GM21528 (cell line): ENCODE data around the gene GPR149.

ENCODE experiments used
- ATAC-seq: cut with Tn5 transposase; IDR thresholded peaks from one replicate; pipeline ENCODE4 v1.9.1; 2021; ENCODE audit warnings: mild to moderate bottlenecking, moderate library complexity; ENCODE audit not compliant: unreplicated experiment, low FRiP score

The GPR149 gene

GRCh38 chr3:154349223-154349622, 80.8 kb downstream of the GPR149 start:
- ATAC-seq: no peak

GRCh38 chr3:154345422-154346122, 84.4 kb downstream of the GPR149 start:
- no peak for ATAC-seq

- no peak for ATAC-seq
These were observed 91.4 kb downstream of the GPR149 start for GRCh38 chr3:154338570-154338969.

- no peak for ATAC-seq
These were observed 92.0 kb downstream of the GPR149 start for GRCh38 chr3:154338008-154338407.

- ATAC-seq: no peak
These were observed 95.0 kb downstream of the GPR149 start for GRCh38 chr3:154334973-154335420.

- no peak for ATAC-seq
These were observed 102.1 kb downstream of the GPR149 start for GRCh38 chr3:154327871-154328270.

- no peak for ATAC-seq
These were observed 105.1 kb downstream of the GPR149 start for GRCh38 chr3:154324919-154325318.

GRCh38 chr3:154323891-154324738, 105.9 kb downstream of the GPR149 start, which contains the start of gene DHX36:
Gene DHX36 (minus strand): TSS chr3:154324487. CDS start chr3:154324416, 71 bp downstream.
- ATAC-seq: peak; percentile 95

- ATAC-seq: no peak
These were observed 112.8 kb downstream of the GPR149 start for GRCh38 chr3:154316974-154317767.

- ATAC-seq: no peak
These were observed 115.8 kb downstream of the GPR149 start for GRCh38 chr3:154314152-154314551.

GRCh38 chr3:154310840-154311239, 119.2 kb downstream of the GPR149 start:
- no peak for ATAC-seq

GRCh38 chr3:154307363-154307762, 122.6 kb downstream of the GPR149 start:
- no peak for ATAC-seq

- no peak for ATAC-seq
These were observed 125.1 kb downstream of the GPR149 start for GRCh38 chr3:154304936-154305335.

- ATAC-seq: no peak
These were observed 125.7 kb downstream of the GPR149 start for GRCh38 chr3:154304116-154304786.

- no peak for ATAC-seq
These were observed 128.4 kb downstream of the GPR149 start for GRCh38 chr3:154301561-154301960.

GRCh38 chr3:154294016-154294415, 136.0 kb downstream of the GPR149 start:
- ATAC-seq: no peak

- no peak for ATAC-seq
These were observed 139.8 kb downstream of the GPR149 start for GRCh38 chr3:154290187-154290586.
